Osteocyte (in vitro differentiated cells): Measurements from ENCODE around the gene HMGN4. TPM values are rescaled to one million over a fixed set of nuclear protein-coding genes. Genes with fewer than 3 reads are reported as not detected.

Experiments
- DNase-seq: peaks from one replicate; pipeline ENCODE4 v3.0.0; 2021; ENCODE audit warnings: mixed read lengths; ENCODE audit not compliant: unreplicated experiment; ENCODE audit errors: extremely low spot score
- H3K27ac Mint-ChIP-seq: one replicate; pipeline ENCODE4 v1.8.0; 2021; ENCODE audit warnings: mild to moderate bottlenecking, mixed read lengths; ENCODE audit not compliant: unreplicated experiment
- H3K27me3 Mint-ChIP-seq: one replicate; pipeline ENCODE4 v1.8.0; 2021; ENCODE audit warnings: mixed read lengths; ENCODE audit not compliant: unreplicated experiment
- H3K36me3 Mint-ChIP-seq: one replicate; pipeline ENCODE4 v1.8.0; 2021; ENCODE audit warnings: mixed read lengths; ENCODE audit not compliant: unreplicated experiment
- H3K4me1 Mint-ChIP-seq: one replicate; pipeline ENCODE4 v1.8.0; 2021; ENCODE audit warnings: mixed read lengths; ENCODE audit not compliant: unreplicated experiment
- H3K4me3 Mint-ChIP-seq: one replicate; pipeline ENCODE4 v1.8.0; 2021; ENCODE audit warnings: mild to moderate bottlenecking, moderate library complexity, mixed read lengths; ENCODE audit not compliant: unreplicated experiment
- H3K9me3 Mint-ChIP-seq: one replicate; pipeline ENCODE4 v1.8.0; 2021; ENCODE audit warnings: mixed read lengths; ENCODE audit not compliant: unreplicated experiment
- CTCF ChIP-seq: fragments of 200-600 bp; sonication (generic); IDR thresholded peaks from 2 replicates; pipeline ENCODE4 v1.5.0; 2021; ENCODE audit warnings: antibody characterized with exemption, mild to moderate bottlenecking, moderate library complexity
- total RNA-seq: library from RNA; stranded (reverse); gene quantifications from 2 replicates; pipeline ENCODE4 v1.2.1, GENCODE V29; 2021

HMGN4 gene
- total RNA-seq, 1 donor from 2014 or later, result 45.0 TPM

- Mint-ChIP-seq H3K27me3 (peaks cover 54% of the 10 kb centered on the region), H3K4me1 (peaks cover 17% of the 10 kb centered on the region), H3K4me3 (peak overlapping the region; percentile 76), H3K9me3 (peaks cover 9% of the 10 kb centered on the region), H3K36me3 (peaks cover 6% of the 10 kb centered on the region), H3K27ac (no peak overlapping the region)
- DNase-seq, result no peak
- TF ChIP-seq CTCF, result no peak
Measured at GRCh38 chr6:26577720-26578072, 39.5 kb downstream of the HMGN4 start.

GRCh38 chr6:26578279-26578678, 40.1 kb downstream of the HMGN4 start:
- peaks cover 60% of the 10 kb centered on the region for H3K27me3 Mint-ChIP-seq
- DNase-seq, result no peak
- H3K9me3 Mint-ChIP-seq, result peaks cover 9% of the 10 kb centered on the region
- H3K36me3 Mint-ChIP-seq, result peaks cover 6% of the 10 kb centered on the region
- peak overlapping the region; percentile 10 for H3K4me3 Mint-ChIP-seq
- TF ChIP-seq CTCF, result no peak
- H3K27ac Mint-ChIP-seq, result no peak overlapping the region
- H3K4me1 Mint-ChIP-seq, result peaks cover 17% of the 10 kb centered on the region

- no peak overlapping the region for H3K27ac Mint-ChIP-seq
- H3K4me1 Mint-ChIP-seq, result peaks cover 17% of the 10 kb centered on the region
- no peak for DNase-seq
- TF ChIP-seq CTCF, result no peak
- peaks cover 9% of the 10 kb centered on the region for H3K9me3 Mint-ChIP-seq
- peaks cover 6% of the 10 kb centered on the region for H3K36me3 Mint-ChIP-seq
- peaks cover 64% of the 10 kb centered on the region for H3K27me3 Mint-ChIP-seq
- no peak overlapping the region for H3K4me3 Mint-ChIP-seq
Measured at GRCh38 chr6:26578741-26579140, 40.6 kb downstream of the HMGN4 start.

GRCh38 chr6:26581164-26581915, 43.2 kb downstream of the HMGN4 start:
- TF ChIP-seq CTCF, result no peak
- peaks cover 15% of the 10 kb centered on the region for H3K4me1 Mint-ChIP-seq
- no peak overlapping the region for H3K27ac Mint-ChIP-seq
- peaks cover 6% of the 10 kb centered on the region for H3K36me3 Mint-ChIP-seq
- H3K4me3 Mint-ChIP-seq, result no peak overlapping the region
- peaks cover 74% of the 10 kb centered on the region for H3K27me3 Mint-ChIP-seq
- H3K9me3 Mint-ChIP-seq, result peaks cover 9% of the 10 kb centered on the region
- no peak for DNase-seq

GRCh38 chr6:26588965-26589364, 50.8 kb downstream of the HMGN4 start:
- peaks cover 63% of the 10 kb centered on the region for H3K27me3 Mint-ChIP-seq
- H3K27ac Mint-ChIP-seq, result no peak overlapping the region
- H3K9me3 Mint-ChIP-seq, result no peaks in the 10 kb centered on the region
- H3K36me3 Mint-ChIP-seq, result no peaks in the 10 kb centered on the region
- H3K4me3 Mint-ChIP-seq, result no peak overlapping the region
- H3K4me1 Mint-ChIP-seq, result no peaks in the 10 kb centered on the region
- no peak for TF ChIP-seq CTCF
- DNase-seq, result no peak
